HG03457 (cell line): Measurements from ENCODE around the gene TMPRSS6.
"Not testable (repeated sequence)": the region's sequence is repeated elsewhere in the genome, so short reads cannot be mapped to it uniquely, and the experiment has no call there.

Source experiments
- ATAC-seq: cut with Tn5 transposase; IDR thresholded peaks from one replicate; pipeline ENCODE4 v1.9.1; 2021; ENCODE audit warnings: moderate number of reproducible peaks; ENCODE audit not compliant: unreplicated experiment

The TMPRSS6 gene

GRCh38 chr22:37090920-37091695, 18.4 kb downstream of the TMPRSS6 start:
- no peak for ATAC-seq

- ATAC-seq = no peak
These were observed 20.1 kb downstream of the TMPRSS6 start for GRCh38 chr22:37089434-37089833.

GRCh38 chr22:37088750-37089408, 20.6 kb downstream of the TMPRSS6 start:
- ATAC-seq = no peak

- no peak for ATAC-seq
These were observed 21.4 kb downstream of the TMPRSS6 start for GRCh38 chr22:37088108-37088605.

- no peak for ATAC-seq
These were observed 23.3 kb downstream of the TMPRSS6 start for GRCh38 chr22:37086184-37086583.

- ATAC-seq = no peak
These were observed 25.1 kb downstream of the TMPRSS6 start for GRCh38 chr22:37084385-37084784.

GRCh38 chr22:37083914-37084313, 25.6 kb downstream of the TMPRSS6 start:
- ATAC-seq = no peak

GRCh38 chr22:37082251-37082873, 27.2 kb downstream of the TMPRSS6 start:
- ATAC-seq = no peak

GRCh38 chr22:37080838-37081237, 28.7 kb downstream of the TMPRSS6 start:
- no peak for ATAC-seq

GRCh38 chr22:37080438-37080837, 29.1 kb downstream of the TMPRSS6 start:
- no peak for ATAC-seq

- no peak for ATAC-seq
These were observed 29.8 kb downstream of the TMPRSS6 start for GRCh38 chr22:37079668-37080171.

GRCh38 chr22:37079158-37079557, 30.4 kb downstream of the TMPRSS6 start:
- ATAC-seq = no peak

GRCh38 chr22:37077802-37078448, 31.6 kb downstream of the TMPRSS6 start:
- ATAC-seq = no peak

- no peak for ATAC-seq
These were observed 33.6 kb downstream of the TMPRSS6 start for GRCh38 chr22:37075822-37076433.

GRCh38 chr22:37075046-37075445, 34.5 kb downstream of the TMPRSS6 start:
- no peak for ATAC-seq

- no peak for ATAC-seq
These were observed 35.0 kb downstream of the TMPRSS6 start for GRCh38 chr22:37074537-37074936.

- ATAC-seq = no peak
These were observed 36.8 kb downstream of the TMPRSS6 start for GRCh38 chr22:37072673-37073072.

GRCh38 chr22:37071850-37072592, 37.5 kb downstream of the TMPRSS6 start:
- ATAC-seq = not testable (repeated sequence)

- ATAC-seq = no peak
These were observed 38.8 kb downstream of the TMPRSS6 start for GRCh38 chr22:37070744-37071143.

GRCh38 chr22:37070334-37070733, 39.2 kb downstream of the TMPRSS6 start:
- no peak for ATAC-seq
